ENCODE measurements around the gene TRPV3. TPM values are rescaled to one million over a fixed set of nuclear protein-coding genes. Genes with fewer than 3 reads are reported as not detected.
"Not testable (repeated sequence)": the region's sequence is repeated elsewhere in the genome, so short reads cannot be mapped to it uniquely, and the experiment has no call there.

TRPV3 gene
- total and polyA plus RNA-seq, 2 experiments from 2014 or later: 0.15 to 0.69 TPM

GRCh38 chr17:3582915-3583314 lies 25.3 kb upstream of the TRPV3 start:
- H3K36me3 Mint-ChIP-seq (ENCODE audit: low read depth): peaks cover 38% of the 10 kb centered on the region
- DNase-seq (ENCODE audit: low spot score) (no peak), ATAC-seq (no peak)
- no peaks in the 10 kb centered on the region for H3K4me1 ChIP-seq (ENCODE audit: insufficient read depth)
- H3K9me3 Mint-ChIP-seq: no peaks in the 10 kb centered on the region
- H3F3A ChIP-seq (replicated peaks; ENCODE audit: low read depth): no peaks in the 10 kb centered on the region
- no peak overlapping the region for H3K27ac ChIP-seq (ENCODE audit: low read depth)
- no peak overlapping the region; the same call in 1 of the 2 replicates for H3K27ac Mint-ChIP-seq
- H3K27me3 Mint-ChIP-seq (ENCODE audit: insufficient read depth, low read depth, poor library complexity): peaks cover 2% of the 10 kb centered on the region
- H2AFZ ChIP-seq: no peak overlapping the region
- H3K4me1 Mint-ChIP-seq: no peaks in the 10 kb centered on the region
- H3K9me2 ChIP-seq (ENCODE audit: insufficient read depth): no peaks in the 10 kb centered on the region
- H3K79me2 ChIP-seq (replicated peaks; ENCODE audit: insufficient read depth): no peaks in the 10 kb centered on the region
- H3K27me3 ChIP-seq (ENCODE audit: insufficient read depth): no peaks in the 10 kb centered on the region
- no peak overlapping the region for H3K4me3 Mint-ChIP-seq
- no peaks in the 10 kb centered on the region for H4K20me1 ChIP-seq (replicated peaks; ENCODE audit: insufficient read depth)
- no peaks in the 10 kb centered on the region for H3K36me3 ChIP-seq (ENCODE audit: insufficient read depth)
- no peak overlapping the region for H3K4me2 ChIP-seq
- TF ChIP-seq NANOG (IDR thresholded peaks at IDR 0.05; ENCODE audit: borderline replicate concordance) (no peak), ETS1 (IDR thresholded peaks at IDR 0.05) (no peak)
- no peak overlapping the region for H3K4me3 ChIP-seq

- H3K9me3 Mint-ChIP-seq, H3K27ac Mint-ChIP-seq: not testable (repeated sequence)
Measured at GRCh38 chr17:3578667-3579066, 21.1 kb upstream of the TRPV3 start.

GRCh38 chr17:3576970-3577369 lies 19.4 kb upstream of the TRPV3 start:
- Histone ChIP-seq H3K27me3 (ENCODE audit: insufficient read depth) (no peaks in the 10 kb centered on the region), H2AFZ (no peak overlapping the region), H3K4me3 (no peak overlapping the region), H3K79me2 (replicated peaks; ENCODE audit: insufficient read depth) (no peaks in the 10 kb centered on the region), H3K27ac (ENCODE audit: low read depth) (no peak overlapping the region), H4K20me1 (replicated peaks; ENCODE audit: insufficient read depth) (no peaks in the 10 kb centered on the region), H3F3A (replicated peaks; ENCODE audit: low read depth) (no peaks in the 10 kb centered on the region), H3K9me2 (ENCODE audit: insufficient read depth) (no peaks in the 10 kb centered on the region), H3K4me1 (ENCODE audit: insufficient read depth) (no peaks in the 10 kb centered on the region), H3K4me2 (no peak overlapping the region), H3K36me3 (ENCODE audit: insufficient read depth) (no peaks in the 10 kb centered on the region)
- no peaks in the 10 kb centered on the region for H3K9me3 Mint-ChIP-seq
- no peaks in the 10 kb centered on the region for H3K4me1 Mint-ChIP-seq
- no peak for TF ChIP-seq ZNF462 (CRISPR knock-in tag; IDR thresholded peaks at IDR 0.05)
- no peak for TF ChIP-seq CREB1 (CRISPR knock-in tag; IDR thresholded peaks at IDR 0.05; ENCODE audit: low read depth)
- TF ChIP-seq EZH2phosphoT487 (IDR thresholded peaks at IDR 0.05; ENCODE audit: unreplicated experiment): no peak
- TF ChIP-seq ZNF114 (CRISPR knock-in tag; IDR thresholded peaks at IDR 0.05): no peak
- H3K27ac Mint-ChIP-seq: no peak overlapping the region
- DNase-seq (ENCODE audit: low spot score) (no peak), ATAC-seq (no peak)
- peaks cover 5% of the 10 kb centered on the region for H3K27me3 Mint-ChIP-seq (ENCODE audit: insufficient read depth, low read depth, poor library complexity)
- H3K4me3 Mint-ChIP-seq: no peak overlapping the region
- peaks cover 26% of the 10 kb centered on the region for H3K36me3 Mint-ChIP-seq (ENCODE audit: low read depth)

More at GRCh38 chr17:3578667-3579066, 21.1 kb upstream of the TRPV3 start:
- H3K79me2 ChIP-seq (replicated peaks; ENCODE audit: insufficient read depth); H3F3A ChIP-seq (replicated peaks; ENCODE audit: low read depth); H3K36me3 ChIP-seq (ENCODE audit: insufficient read depth); H2AFZ ChIP-seq; H3K4me3 ChIP-seq; H3K4me1 Mint-ChIP-seq; H3K27me3 Mint-ChIP-seq (ENCODE audit: insufficient read depth, low read depth, poor library complexity); H4K20me1 ChIP-seq (replicated peaks; ENCODE audit: insufficient read depth); H3K4me2 ChIP-seq; H3K27ac ChIP-seq (ENCODE audit: low read depth); H3K4me1 ChIP-seq (ENCODE audit: insufficient read depth); H3K4me3 Mint-ChIP-seq; H3K27me3 ChIP-seq (ENCODE audit: insufficient read depth); ATAC-seq; H3K9me2 ChIP-seq (ENCODE audit: insufficient read depth); DNase-seq (ENCODE audit: low spot score): not testable (repeated sequence)
- H3K36me3 Mint-ChIP-seq (ENCODE audit: low read depth): peaks cover 32% of the 10 kb centered on the region
